ENCODE measurements around the gene LIMA1. TPM values are rescaled to one million over a fixed set of nuclear protein-coding genes. Genes with fewer than 3 reads are reported as not detected.
"Not testable (repeated sequence)": the region's sequence is repeated elsewhere in the genome, so short reads cannot be mapped to it uniquely, and the experiment has no call there.

The LIMA1 gene
- total and polyA plus RNA-seq, 3 experiments from 2014 or later: 13.1 to 103 (median 95.4) TPM

- ChIA-PET POLR2A (no interaction called here), CTCF (no interaction called here)
- no peaks in the 10 kb centered on the region for H3K9me3 Mint-ChIP-seq
- no peaks in the 10 kb centered on the region for H3K27me3 Mint-ChIP-seq
- H3K27ac Mint-ChIP-seq: no peak overlapping the region
- H3K27me3 ChIP-seq (ENCODE audit: insufficient read depth, low read length, poor library complexity, severe bottlenecking): no peaks in the 10 kb centered on the region
- H3K36me3 Mint-ChIP-seq: no peaks in the 10 kb centered on the region
- no peaks in the 10 kb centered on the region for H3K9me3 ChIP-seq (ENCODE audit: low read length)
- no peaks in the 10 kb centered on the region for H3K4me1 Mint-ChIP-seq
- no peak overlapping the region for H3K27ac ChIP-seq (ENCODE audit: low read depth, low read length)
- H3K36me3 ChIP-seq (ENCODE audit: insufficient read depth, low read length): no peaks in the 10 kb centered on the region
- H3K4me3 ChIP-seq (ENCODE audit: low read length): no peak overlapping the region
- H3K4me3 Mint-ChIP-seq: no peak overlapping the region
- no peak for DNase-seq
- no peaks in the 10 kb centered on the region for H3K4me1 ChIP-seq (ENCODE audit: insufficient read depth, low read length)
Observed at GRCh38 chr12:50317203-50317602, 33.9 kb upstream of the LIMA1 start.

- Histone ChIP-seq H3K36me3 (ENCODE audit: insufficient read depth, low read length) (no peaks in the 10 kb centered on the region), H3K27me3 (ENCODE audit: insufficient read depth, low read length, poor library complexity, severe bottlenecking) (no peaks in the 10 kb centered on the region), H3K27ac (ENCODE audit: low read depth, low read length) (no peak overlapping the region), H3K4me3 (ENCODE audit: low read length) (no peak overlapping the region), H3K4me1 (ENCODE audit: insufficient read depth, low read length) (no peaks in the 10 kb centered on the region), H3K9me3 (ENCODE audit: low read length) (no peaks in the 10 kb centered on the region)
- no peak overlapping the region for H3K4me3 Mint-ChIP-seq
- ChIA-PET POLR2A (no interaction called here), CTCF (no interaction called here)
- H3K27ac Mint-ChIP-seq: no peak overlapping the region
- H3K9me3 Mint-ChIP-seq: no peaks in the 10 kb centered on the region
- H3K27me3 Mint-ChIP-seq: no peaks in the 10 kb centered on the region
- H3K36me3 Mint-ChIP-seq: no peaks in the 10 kb centered on the region
- no peak for DNase-seq
- H3K4me1 Mint-ChIP-seq: no peaks in the 10 kb centered on the region
Observed at GRCh38 chr12:50315803-50316202, 32.5 kb upstream of the LIMA1 start.

- Mint-ChIP-seq H3K36me3 (peaks cover 0 to 4% (median 0%) of the 10 kb centered on the region in 3 donors), H3K27me3 (no peaks in the 10 kb centered on the region)
Observed at GRCh38 chr12:50314636-50315312, 31.5 kb upstream of the LIMA1 start.

GRCh38 chr12:50313971-50314370 lies 30.7 kb upstream of the LIMA1 start:
- not testable (repeated sequence) for H3K27me3 ChIP-seq (ENCODE audit: insufficient read depth, low read length, poor library complexity, severe bottlenecking)

More at GRCh38 chr12:50314636-50315312, 31.5 kb upstream of the LIMA1 start:
- ChIA-PET POLR2A (no interaction called here), CTCF (interaction anchor here (1.1 to 1.7 kb wide), 3 partner anchors 9 to 238 kb away, joined by 3 to 5 read pairs (median 4); partner anchors contain the start of gene LIMA1)
- Mint-ChIP-seq H3K4me3 (no peak overlapping the region), H3K27ac (no peak overlapping the region), H3K4me1 (no peaks in the 10 kb centered on the region), H3K9me3 (no peaks in the 10 kb centered on the region)
- H3K36me3 ChIP-seq (ENCODE audit: insufficient read depth, low read length): no peaks in the 10 kb centered on the region
- no peaks in the 10 kb centered on the region for H3K4me1 ChIP-seq (ENCODE audit: insufficient read depth, low read length)
- no peak overlapping the region for H3K4me3 ChIP-seq (ENCODE audit: low read length)
- H3K27ac ChIP-seq (ENCODE audit: low read depth, low read length): no peak overlapping the region
- no peaks in the 10 kb centered on the region for H3K27me3 ChIP-seq (ENCODE audit: insufficient read depth, low read length, poor library complexity, severe bottlenecking)
- DNase-seq: peak in 2 of 5 donors; percentile 1 to 13
- H3K9me3 ChIP-seq (ENCODE audit: low read length): no peaks in the 10 kb centered on the region

GRCh38 chr12:50313256-50313931 lies 30.1 kb upstream of the LIMA1 start:
- DNase-seq: no peak
- Histone ChIP-seq H3K36me3 (ENCODE audit: insufficient read depth, low read length) (no peaks in the 10 kb centered on the region), H3K4me3 (ENCODE audit: low read length) (no peak overlapping the region), H3K27me3 (ENCODE audit: insufficient read depth, low read length, poor library complexity, severe bottlenecking) (no peaks in the 10 kb centered on the region), H3K9me3 (ENCODE audit: low read length) (no peaks in the 10 kb centered on the region), H3K27ac (ENCODE audit: low read depth, low read length) (no peak overlapping the region), H3K4me1 (ENCODE audit: insufficient read depth, low read length) (no peaks in the 10 kb centered on the region)
- POLR2A ChIA-PET: interaction anchor here (0.7 kb wide), 1 partner anchor 91 kb away, joined by 4 read pairs; no protein-coding TSS in a partner anchor
- H3K27me3 Mint-ChIP-seq: no peaks in the 10 kb centered on the region
- CTCF ChIA-PET: interaction anchor here (1.7 kb wide), 1 partner anchor 8 kb away, joined by 4 read pairs; no protein-coding TSS in a partner anchor
- no peaks in the 10 kb centered on the region for H3K4me1 Mint-ChIP-seq
- no peak overlapping the region for H3K4me3 Mint-ChIP-seq
- peak overlapping the region in 1 of 8 donors; percentile 11 for H3K27ac Mint-ChIP-seq
- peaks cover 0 to 4% (median 0%) of the 10 kb centered on the region in 3 donors for H3K36me3 Mint-ChIP-seq
- H3K9me3 Mint-ChIP-seq: no peaks in the 10 kb centered on the region

More at GRCh38 chr12:50313971-50314370, 30.7 kb upstream of the LIMA1 start:
- not testable (repeated sequence) for H3K4me1 Mint-ChIP-seq; H3K36me3 ChIP-seq (ENCODE audit: insufficient read depth, low read length); H3K27ac ChIP-seq (ENCODE audit: low read depth, low read length); H3K9me3 ChIP-seq (ENCODE audit: low read length); DNase-seq; H3K36me3 Mint-ChIP-seq; H3K4me3 ChIP-seq (ENCODE audit: low read length); H3K27me3 Mint-ChIP-seq; H3K4me1 ChIP-seq (ENCODE audit: insufficient read depth, low read length); H3K27ac Mint-ChIP-seq; H3K4me3 Mint-ChIP-seq; H3K9me3 Mint-ChIP-seq
- ChIA-PET POLR2A (interaction anchor here (0.7 kb wide), 1 partner anchor 92 kb away, joined by 4 read pairs; no protein-coding TSS in a partner anchor), CTCF (interaction anchor here (1.1 to 1.7 kb wide), 3 partner anchors 8 to 237 kb away, joined by 3 to 5 read pairs (median 4); partner anchors contain the start of gene LIMA1)

- H3K27me3 Mint-ChIP-seq; H3K27me3 ChIP-seq (ENCODE audit: insufficient read depth, low read length, poor library complexity, severe bottlenecking); DNase-seq; H3K4me3 ChIP-seq (ENCODE audit: low read length); POLR2A ChIA-PET; H3K4me3 Mint-ChIP-seq; H3K9me3 Mint-ChIP-seq; H3K4me1 Mint-ChIP-seq; CTCF ChIA-PET; H3K36me3 Mint-ChIP-seq; H3K27ac ChIP-seq (ENCODE audit: low read depth, low read length); H3K9me3 ChIP-seq (ENCODE audit: low read length); H3K4me1 ChIP-seq (ENCODE audit: insufficient read depth, low read length); H3K36me3 ChIP-seq (ENCODE audit: insufficient read depth, low read length): not testable (repeated sequence)
- peak overlapping the region in 1 of 8 donors; percentile 54 for H3K27ac Mint-ChIP-seq
Observed at GRCh38 chr12:50311858-50312609, 28.7 kb upstream of the LIMA1 start.

GRCh38 chr12:50309950-50310349 lies 26.6 kb upstream of the LIMA1 start:
- H3K9me3 Mint-ChIP-seq: no peaks in the 10 kb centered on the region
- POLR2A ChIA-PET: no interaction called here
- H3K9me3 ChIP-seq (ENCODE audit: low read length): no peaks in the 10 kb centered on the region
- H3K36me3 Mint-ChIP-seq: peaks cover 0 to 4% (median 1%) of the 10 kb centered on the region in 3 donors
- H3K27ac ChIP-seq (ENCODE audit: low read depth, low read length): no peak overlapping the region
- CTCF ChIA-PET: no interaction called here
- peak overlapping the region in 1 of 8 donors; percentile 15 for H3K27ac Mint-ChIP-seq
- no peaks in the 10 kb centered on the region for H3K4me1 ChIP-seq (ENCODE audit: insufficient read depth, low read length)
- no peak for DNase-seq
- no peaks in the 10 kb centered on the region for H3K4me1 Mint-ChIP-seq
- H3K36me3 ChIP-seq (ENCODE audit: insufficient read depth, low read length): no peaks in the 10 kb centered on the region
- H3K27me3 Mint-ChIP-seq: no peaks in the 10 kb centered on the region
- H3K4me3 Mint-ChIP-seq: no peak overlapping the region
- no peaks in the 10 kb centered on the region for H3K27me3 ChIP-seq (ENCODE audit: insufficient read depth, low read length, poor library complexity, severe bottlenecking)
- H3K4me3 ChIP-seq (ENCODE audit: low read length): no peak overlapping the region

- Histone ChIP-seq H3K4me3 (ENCODE audit: low read length) (no peak overlapping the region), H3K27me3 (ENCODE audit: insufficient read depth, low read length, poor library complexity, severe bottlenecking) (no peaks in the 10 kb centered on the region), H3K4me1 (ENCODE audit: insufficient read depth, low read length) (no peaks in the 10 kb centered on the region), H3K9me3 (ENCODE audit: low read length) (no peaks in the 10 kb centered on the region), H3K27ac (ENCODE audit: low read depth, low read length) (no peak overlapping the region), H3K36me3 (ENCODE audit: insufficient read depth, low read length) (no peaks in the 10 kb centered on the region)
- POLR2A ChIA-PET: no interaction called here
- Mint-ChIP-seq H3K4me1 (no peaks in the 10 kb centered on the region), H3K36me3 (peaks cover 0 to 5% (median 3%) of the 10 kb centered on the region in 3 donors), H3K27ac (no peak overlapping the region), H3K27me3 (no peaks in the 10 kb centered on the region), H3K9me3 (no peaks in the 10 kb centered on the region), H3K4me3 (no peak overlapping the region)
- DNase-seq: no peak
- CTCF ChIA-PET: no interaction called here
Observed at GRCh38 chr12:50302686-50303085, 19.4 kb upstream of the LIMA1 start.

Measured in CD8-positive, alpha-beta memory T cell (primary cell).